Measurements from ENCODE around the gene RBBP9.

RBBP9 gene

DNA sequence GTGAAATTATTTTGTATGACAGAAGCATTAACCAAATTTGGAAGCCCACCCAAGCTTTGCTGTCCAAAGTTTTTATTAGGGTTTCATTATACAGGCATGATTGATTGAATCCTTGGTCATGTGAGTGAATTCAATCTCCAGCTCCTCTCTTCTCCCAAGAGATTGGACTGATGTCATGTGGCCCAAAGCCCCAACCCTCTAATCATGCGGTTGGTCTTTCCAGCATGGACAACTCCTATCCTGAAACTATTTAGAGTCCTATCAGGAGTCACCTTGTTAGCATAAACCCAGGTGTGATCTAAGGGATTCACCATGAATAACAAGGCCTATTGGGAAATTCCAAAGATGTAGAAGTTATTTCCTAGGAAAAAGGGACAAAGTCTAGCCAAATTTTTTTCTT is 19.2 kb downstream of the RBBP9 start:
- no peaks in the 10 kb centered on the region for H3K27me3 ChIP-seq (replicated peaks in 2 of 5; ENCODE audit: control insufficient read depth in 4 of 5, insufficient read depth in 5 of 5, low read length in 4 of 5)
- no peaks in the 10 kb centered on the region for H3K4me1 ChIP-seq (ENCODE audit: control extremely low read depth in 1 of 4, control insufficient read depth in 4 of 4, insufficient read depth in 4 of 4, low read length in 3 of 4)
- ChIA-PET POLR2A (no interaction called here), CTCF (interaction anchor here (1.0 kb wide), 1 partner anchor 19 kb away, joined by 3 read pairs; the partner anchor contains the start of gene RBBP9)
- peaks cover 16 to 68% (median 37%) of the 10 kb centered on the region in 4 experiments for H3K36me3 ChIP-seq (ENCODE audit: control insufficient read depth in 4 of 4, insufficient read depth in 4 of 4, low read length in 3 of 4)
- WGBS (ENCODE audit: insufficient coverage): 100% methylated on average over 1 of the region's 1 CpG
- no peak overlapping the region for H3K4me3 ChIP-seq (ENCODE audit: control insufficient read depth in 1 of 7, extremely low read depth in 1 of 7, insufficient read depth in 4 of 7, low read depth in 2 of 7, low read length in 6 of 7)
- no peaks in the 10 kb centered on the region for H3K9me3 ChIP-seq (ENCODE audit: control extremely low read depth in 1 of 5, control insufficient read depth in 4 of 5, insufficient read depth in 2 of 5, low read depth in 1 of 5, low read length in 4 of 5)
- H3K27ac ChIP-seq (ENCODE audit: insufficient read depth in 1 of 2, low read depth in 1 of 2, low read length in 2 of 2, poor library complexity in 1 of 2, severe bottlenecking in 2 of 2): no peak overlapping the region
- DNase-seq: no peak

- DNase-seq: no peak
- no peaks in the 10 kb centered on the region for H3K9me3 ChIP-seq (ENCODE audit: control extremely low read depth in 1 of 5, control insufficient read depth in 4 of 5, insufficient read depth in 2 of 5, low read depth in 1 of 5, low read length in 4 of 5)
- no peak overlapping the region for H3K4me3 ChIP-seq (ENCODE audit: control insufficient read depth in 1 of 7, extremely low read depth in 1 of 7, insufficient read depth in 4 of 7, low read depth in 2 of 7, low read length in 6 of 7)
- POLR2A ChIA-PET: no interaction called here
- H3K4me1 ChIP-seq (ENCODE audit: control extremely low read depth in 1 of 4, control insufficient read depth in 4 of 4, insufficient read depth in 4 of 4, low read length in 3 of 4): no peaks in the 10 kb centered on the region
- H3K36me3 ChIP-seq (ENCODE audit: control insufficient read depth in 4 of 4, insufficient read depth in 4 of 4, low read length in 3 of 4): peaks cover 11 to 64% (median 34%) of the 10 kb centered on the region in 4 experiments
- H3K27ac ChIP-seq (ENCODE audit: insufficient read depth in 1 of 2, low read depth in 1 of 2, low read length in 2 of 2, poor library complexity in 1 of 2, severe bottlenecking in 2 of 2): no peak overlapping the region
- no peaks in the 10 kb centered on the region for H3K27me3 ChIP-seq (replicated peaks in 2 of 5; ENCODE audit: control insufficient read depth in 4 of 5, insufficient read depth in 5 of 5, low read length in 4 of 5)
- CTCF ChIA-PET: interaction anchor here (0.5 kb wide), 1 partner anchor 9 kb away, joined by 3 read pairs; no protein-coding TSS in a partner anchor
- WGBS (ENCODE audit: insufficient coverage): no CpG with 5 or more reads among the region's 1 CpG
Observed at GRCh38 chr20:18477218-18477617, 19.8 kb downstream of the RBBP9 start.

DNA sequence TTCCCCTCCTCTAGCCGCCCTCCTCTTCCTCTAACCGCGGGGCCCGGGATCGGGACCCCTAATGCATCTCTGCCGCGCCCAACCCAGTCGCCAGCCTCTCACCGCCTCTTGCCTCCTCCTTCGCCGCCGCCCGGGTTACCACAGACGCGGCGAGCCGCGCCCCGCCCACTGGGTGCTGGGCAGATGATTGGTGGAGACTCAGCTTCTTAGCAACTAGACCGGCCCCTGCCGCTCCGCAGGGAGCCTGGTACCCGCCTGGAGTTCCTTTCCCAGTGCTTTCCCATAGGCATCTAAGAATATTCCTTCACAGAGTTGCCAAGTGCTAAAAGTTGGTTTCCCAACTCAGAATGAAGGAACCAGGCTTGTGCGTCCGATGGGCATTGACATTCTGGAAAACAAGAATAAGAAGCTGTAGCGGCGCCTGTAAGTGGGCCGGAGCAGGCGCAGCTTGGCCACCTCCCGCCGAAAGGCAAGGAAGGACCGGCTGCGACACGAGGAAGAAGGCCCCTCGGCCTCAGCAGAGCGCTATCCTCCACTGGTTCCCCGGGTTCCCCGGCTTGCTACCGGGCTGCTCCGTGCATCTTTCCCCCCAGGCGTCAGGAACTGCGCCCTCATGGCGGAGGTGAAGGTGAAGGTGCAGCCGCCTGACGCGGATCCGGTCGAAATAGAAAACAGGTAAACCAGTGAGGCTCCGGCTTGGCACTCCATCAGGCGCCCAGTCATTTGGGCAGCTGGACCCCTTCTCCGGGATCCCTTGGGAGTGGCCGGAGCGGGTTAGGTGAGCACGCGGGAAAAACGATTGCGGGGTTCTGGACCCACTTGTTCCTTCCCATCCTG is 29.9 kb downstream of the RBBP9 start, which contains the start of the genes DZANK1 and POLR3F:
Gene DZANK1 (minus strand): TSS at position 137 of the 837 bp plus-strand sequence. CDS start 1,672 bp downstream, outside the sequence.
Gene POLR3F (plus strand): TSS at position 497 of the 837 bp plus-strand sequence. CDS start 117 bp downstream, at position 614.
- POLR2A ChIA-PET: interaction anchor here (0.6 to 1.5 kb wide), 5 partner anchors 30 to 893 kb away, joined by 3 to 5 read pairs (median 4); partner anchors contain the start of genes RBBP9, SEC23B, SMIM26 and ZNF133
- CTCF ChIA-PET: interaction anchor here (0.6 to 1.7 kb wide), 5 partner anchors 20 to 53 kb away, joined by 3 to 5 read pairs (median 4); partner anchors contain the start of gene RBBP9

GRCh38 chr20:18466574-18466893 is 30.5 kb downstream of the RBBP9 start:
- 0% methylated on average over 15 of the region's 15 CpGs for WGBS (ENCODE audit: insufficient coverage)
- no peak overlapping the region for H3K27ac ChIP-seq (ENCODE audit: insufficient read depth in 1 of 2, low read depth in 1 of 2, low read length in 2 of 2, poor library complexity in 1 of 2, severe bottlenecking in 2 of 2)
- ChIA-PET POLR2A (interaction anchor here (0.6 to 1.5 kb wide), 6 partner anchors 31 to 892 kb away, joined by 3 to 5 read pairs (median 4); partner anchors contain the start of genes RBBP9, SEC23B, SMIM26 and ZNF133), CTCF (interaction anchor here (0.6 to 1.7 kb wide), 5 partner anchors 21 to 52 kb away, joined by 3 to 5 read pairs (median 4); partner anchors contain the start of gene RBBP9)
- H3K36me3 ChIP-seq (ENCODE audit: control insufficient read depth in 4 of 4, insufficient read depth in 4 of 4, low read length in 3 of 4): peaks cover 5 to 20% (median 12%) of the 10 kb centered on the region in 4 experiments
- H3K9me3 ChIP-seq (ENCODE audit: control extremely low read depth in 1 of 5, control insufficient read depth in 4 of 5, insufficient read depth in 2 of 5, low read depth in 1 of 5, low read length in 4 of 5): no peaks in the 10 kb centered on the region
- no peak for DNase-seq
- H3K4me1 ChIP-seq (ENCODE audit: control extremely low read depth in 1 of 4, control insufficient read depth in 4 of 4, insufficient read depth in 4 of 4, low read length in 3 of 4): peaks cover 4 to 25% (median 12%) of the 10 kb centered on the region in 4 experiments
- H3K27me3 ChIP-seq (replicated peaks in 2 of 5; ENCODE audit: control insufficient read depth in 4 of 5, insufficient read depth in 5 of 5, low read length in 4 of 5): no peaks in the 10 kb centered on the region
- H3K4me3 ChIP-seq (ENCODE audit: control insufficient read depth in 1 of 7, extremely low read depth in 1 of 7, insufficient read depth in 4 of 7, low read depth in 2 of 7, low read length in 6 of 7): peak overlapping the region; percentile 73 to 99 (median 96)

More for the DNA sequence above, 29.9 kb downstream of the RBBP9 start, which contains the start of the genes DZANK1 and POLR3F:
- Histone ChIP-seq H3K27me3 (replicated peaks in 2 of 5; ENCODE audit: control insufficient read depth in 4 of 5, insufficient read depth in 5 of 5, low read length in 4 of 5) (no peaks in the 10 kb centered on the region), H3K4me1 (ENCODE audit: control extremely low read depth in 1 of 4, control insufficient read depth in 4 of 4, insufficient read depth in 4 of 4, low read length in 3 of 4) (peaks cover 4 to 25% (median 12%) of the 10 kb centered on the region in 4 experiments), H3K27ac (ENCODE audit: insufficient read depth in 1 of 2, low read depth in 1 of 2, low read length in 2 of 2, poor library complexity in 1 of 2, severe bottlenecking in 2 of 2) (peak within 1 kb of the TSS; percentile 96 to 97), H3K9me3 (ENCODE audit: control extremely low read depth in 1 of 5, control insufficient read depth in 4 of 5, insufficient read depth in 2 of 5, low read depth in 1 of 5, low read length in 4 of 5) (no peaks in the 10 kb centered on the region), H3K36me3 (ENCODE audit: control insufficient read depth in 4 of 4, insufficient read depth in 4 of 4, low read length in 3 of 4) (peaks cover 5 to 24% (median 13%) of the 10 kb centered on the region in 4 experiments), H3K4me3 (ENCODE audit: control insufficient read depth in 1 of 7, extremely low read depth in 1 of 7, insufficient read depth in 4 of 7, low read depth in 2 of 7, low read length in 6 of 7) (peak within 1 kb of the TSS; percentile 73 to 99 (median 96))
- WGBS (ENCODE audit: insufficient coverage): under 1% methylated on average over 52 of the region's 57 CpGs
- peak; percentile 93 to 96 (median 96) for DNase-seq

DNA sequence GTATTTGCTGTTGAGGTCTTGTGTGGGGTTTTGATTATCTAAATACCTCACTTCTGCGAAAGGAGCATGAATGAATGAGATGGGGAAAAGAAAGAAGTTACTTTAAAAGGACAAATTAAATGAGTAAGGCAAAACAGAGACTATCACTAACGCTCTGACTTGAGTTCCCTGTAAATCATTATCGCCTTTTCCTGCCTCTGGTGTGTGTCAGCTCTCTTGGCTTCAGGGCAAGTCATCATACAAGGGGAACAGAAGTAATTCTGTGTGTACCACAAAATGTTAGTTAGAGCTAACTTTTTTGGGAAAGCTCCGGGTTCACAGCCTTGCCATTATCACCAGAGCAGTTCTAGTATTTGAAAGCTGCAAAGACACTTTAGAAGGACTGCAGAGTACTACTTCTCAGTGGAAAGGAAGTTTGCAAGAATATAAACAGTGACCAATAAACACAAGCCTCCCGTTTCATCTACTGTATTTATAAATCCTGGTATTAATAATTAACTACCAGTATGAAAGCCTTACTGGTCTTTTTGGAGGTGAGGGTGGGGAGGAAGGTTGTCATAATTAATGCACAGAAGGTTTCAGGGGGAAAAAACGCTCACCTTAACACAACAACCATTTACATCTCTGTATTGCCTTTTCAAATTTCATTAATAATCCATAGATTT is 31.4 kb downstream of the RBBP9 start:
- Histone ChIP-seq H3K4me3 (ENCODE audit: control insufficient read depth in 1 of 7, extremely low read depth in 1 of 7, insufficient read depth in 4 of 7, low read depth in 2 of 7, low read length in 6 of 7) (peak overlapping the region in 1 of 7 experiments; percentile 86), H3K27ac (ENCODE audit: insufficient read depth in 1 of 2, low read depth in 1 of 2, low read length in 2 of 2, poor library complexity in 1 of 2, severe bottlenecking in 2 of 2) (no peak overlapping the region), H3K36me3 (ENCODE audit: control insufficient read depth in 4 of 4, insufficient read depth in 4 of 4, low read length in 3 of 4) (peaks cover 2 to 15% (median 6%) of the 10 kb centered on the region in 4 experiments), H3K27me3 (replicated peaks in 2 of 5; ENCODE audit: control insufficient read depth in 4 of 5, insufficient read depth in 5 of 5, low read length in 4 of 5) (no peaks in the 10 kb centered on the region), H3K4me1 (ENCODE audit: control extremely low read depth in 1 of 4, control insufficient read depth in 4 of 4, insufficient read depth in 4 of 4, low read length in 3 of 4) (peaks cover 4 to 25% (median 12%) of the 10 kb centered on the region in 4 experiments), H3K9me3 (ENCODE audit: control extremely low read depth in 1 of 5, control insufficient read depth in 4 of 5, insufficient read depth in 2 of 5, low read depth in 1 of 5, low read length in 4 of 5) (no peaks in the 10 kb centered on the region)
- ChIA-PET CTCF (interaction anchor here (1.0 kb wide), 1 partner anchor 31 kb away, joined by 4 read pairs; the partner anchor contains the start of gene RBBP9), POLR2A (interaction anchor here (0.6 to 0.7 kb wide), 2 partner anchors 72 to 580 kb away, joined by 3 to 4 read pairs; no protein-coding TSS in a partner anchor)
- DNase-seq: peak in 2 of 3 donors; percentile 3 to 8
- WGBS (ENCODE audit: insufficient coverage): 62% methylated on average over 4 of the region's 6 CpGs

GRCh38 chr20:18456600-18456999 is 40.4 kb downstream of the RBBP9 start:
- H3K9me3 ChIP-seq (ENCODE audit: control extremely low read depth in 1 of 5, control insufficient read depth in 4 of 5, insufficient read depth in 2 of 5, low read depth in 1 of 5, low read length in 4 of 5): peaks cover 0 to 10% (median 0%) of the 10 kb centered on the region in 5 experiments
- 90% methylated on average over 1 of the region's 3 CpGs for WGBS (ENCODE audit: insufficient coverage)
- H3K36me3 ChIP-seq (ENCODE audit: control insufficient read depth in 4 of 4, insufficient read depth in 4 of 4, low read length in 3 of 4): no peaks in the 10 kb centered on the region
- ChIA-PET POLR2A (no interaction called here), CTCF (no interaction called here)
- H3K27me3 ChIP-seq (replicated peaks in 2 of 5; ENCODE audit: control insufficient read depth in 4 of 5, insufficient read depth in 5 of 5, low read length in 4 of 5): no peaks in the 10 kb centered on the region
- H3K4me1 ChIP-seq (ENCODE audit: control extremely low read depth in 1 of 4, control insufficient read depth in 4 of 4, insufficient read depth in 4 of 4, low read length in 3 of 4): no peaks in the 10 kb centered on the region
- DNase-seq: no peak
- H3K27ac ChIP-seq (ENCODE audit: insufficient read depth in 1 of 2, low read depth in 1 of 2, low read length in 2 of 2, poor library complexity in 1 of 2, severe bottlenecking in 2 of 2): no peak overlapping the region
- no peak overlapping the region for H3K4me3 ChIP-seq (ENCODE audit: control insufficient read depth in 1 of 7, extremely low read depth in 1 of 7, insufficient read depth in 4 of 7, low read depth in 2 of 7, low read length in 6 of 7)
